Cardiac muscle cell (in vitro differentiated cells and primary cell): ENCODE data around the gene TMEM123. TPM values are rescaled to one million over a fixed set of nuclear protein-coding genes. Genes with fewer than 3 reads are reported as not detected.

Experiments
- DNase-seq, 2 donors: peaks; one replicate each; pipeline versions ENCODE4 v3.0.0 to v3.0.0-alpha.2; 2010 to 2017; ENCODE audit warnings: low read depth in 1 of 2, low spot score in 1 of 2
- H3K27ac ChIP-seq: fragments of 200-600 bp; sonication (generic); 2 replicates; pipeline ENCODE4 v1.5.1; 2016
- H3K27me3 ChIP-seq: fragments of 200-600 bp; sonication (generic); 2 replicates; pipeline ENCODE4 v1.6.0; 2016; ENCODE audit warnings: control low read depth
- H3K36me3 ChIP-seq: fragments of 200-600 bp; sonication (generic); 2 replicates; pipeline ENCODE4 v1.5.1; 2016; ENCODE audit warnings: control low read depth
- H3K4me1 ChIP-seq: fragments of 200-600 bp; sonication (generic); 2 replicates; pipeline ENCODE4 v1.8.1; 2017; ENCODE audit warnings: low read depth, mild to moderate bottlenecking, mixed run types
- H3K4me3 ChIP-seq: fragments of 200-600 bp; sonication (generic); 2 replicates; pipeline ENCODE4 v1.5.1; 2016; ENCODE audit warnings: mild to moderate bottlenecking
- H3K9me3 ChIP-seq: fragments of 200-600 bp; sonication (generic); 2 replicates; pipeline ENCODE4 v1.5.1; 2017; ENCODE audit warnings: low read depth, mild to moderate bottlenecking, control low read depth
- polyA plus RNA-seq: library from polyadenylated mRNA; unstranded; fragments of >200 nt; fragmentation: Nextera tagmentation; extraction: Ambion mirVana; gene quantifications from 2 replicates; pipeline ENCODE4 v1.2.1, GENCODE V29; 2016
- total RNA-seq: library from RNA; depleted of rRNA; stranded (reverse); fragments of >200 nt; gene quantifications from 2 replicates; pipeline ENCODE4 v1.2.3, GENCODE V29; 2016
- TF ChIP-seq, protein P1 (sequence below): IDR thresholded peaks from 2 replicates; pipeline ENCODE4 v1.5.1; 2012; ENCODE audit warnings: low read depth, mild to moderate bottlenecking, low read length

Gene TMEM123
- total and polyA plus RNA-seq, 2 experiments from 2014 or later, result 86.3 to 92.6 TPM

DNA sequence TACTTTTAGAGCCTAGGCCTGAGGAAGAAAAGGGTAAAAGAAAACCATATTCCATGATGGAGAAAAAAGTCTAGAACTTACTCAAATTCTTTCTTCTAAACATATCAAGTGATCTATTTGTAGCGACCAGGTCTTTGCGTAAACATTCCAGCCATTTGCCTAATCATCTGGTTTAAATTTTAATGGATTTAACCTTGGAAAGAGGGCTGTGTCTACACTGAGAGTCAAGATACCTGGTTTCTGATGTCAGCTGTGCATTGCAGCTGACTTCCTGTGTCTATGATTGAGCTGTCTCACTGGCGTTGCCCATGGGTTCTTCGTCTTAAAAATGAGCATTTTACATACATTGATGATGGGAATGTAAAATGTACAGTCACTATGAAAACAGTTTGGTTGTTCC, 10.0 kb upstream of the TMEM123 start:
- no peak for DNase-seq
- TF ChIP-seq, protein P1, sequence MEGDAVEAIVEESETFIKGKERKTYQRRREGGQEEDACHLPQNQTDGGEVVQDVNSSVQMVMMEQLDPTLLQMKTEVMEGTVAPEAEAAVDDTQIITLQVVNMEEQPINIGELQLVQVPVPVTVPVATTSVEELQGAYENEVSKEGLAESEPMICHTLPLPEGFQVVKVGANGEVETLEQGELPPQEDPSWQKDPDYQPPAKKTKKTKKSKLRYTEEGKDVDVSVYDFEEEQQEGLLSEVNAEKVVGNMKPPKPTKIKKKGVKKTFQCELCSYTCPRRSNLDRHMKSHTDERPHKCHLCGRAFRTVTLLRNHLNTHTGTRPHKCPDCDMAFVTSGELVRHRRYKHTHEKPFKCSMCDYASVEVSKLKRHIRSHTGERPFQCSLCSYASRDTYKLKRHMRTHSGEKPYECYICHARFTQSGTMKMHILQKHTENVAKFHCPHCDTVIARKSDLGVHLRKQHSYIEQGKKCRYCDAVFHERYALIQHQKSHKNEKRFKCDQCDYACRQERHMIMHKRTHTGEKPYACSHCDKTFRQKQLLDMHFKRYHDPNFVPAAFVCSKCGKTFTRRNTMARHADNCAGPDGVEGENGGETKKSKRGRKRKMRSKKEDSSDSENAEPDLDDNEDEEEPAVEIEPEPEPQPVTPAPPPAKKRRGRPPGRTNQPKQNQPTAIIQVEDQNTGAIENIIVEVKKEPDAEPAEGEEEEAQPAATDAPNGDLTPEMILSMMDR, result no peak
- Histone ChIP-seq H3K4me1 (no peaks in the 10 kb centered on the region), H3K4me3 (no peak overlapping the region), H3K27ac (no peak overlapping the region), H3K9me3 (no peaks in the 10 kb centered on the region), H3K36me3 (no peaks in the 10 kb centered on the region), H3K27me3 (no peaks in the 10 kb centered on the region)

DNA sequence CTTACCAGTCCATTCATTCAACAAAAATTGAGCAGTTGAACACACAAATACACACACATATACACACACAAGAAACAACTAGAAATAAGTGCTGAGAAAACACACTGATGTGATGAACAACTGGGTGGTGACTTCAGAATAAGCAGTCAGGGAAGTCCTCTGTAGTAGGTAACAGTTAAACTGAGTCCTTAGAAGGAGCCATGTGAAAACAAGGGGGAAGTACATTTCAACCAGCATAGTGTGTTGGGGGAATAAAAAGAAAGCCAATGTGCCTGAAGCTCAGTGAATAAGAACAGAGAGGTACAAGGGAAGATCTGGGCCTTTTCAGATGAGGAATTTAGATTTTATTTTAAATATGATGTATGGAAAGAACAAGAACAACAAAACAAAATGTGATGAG, 6.8 kb upstream of the TMEM123 start:
- Histone ChIP-seq H3K27me3 (no peaks in the 10 kb centered on the region), H3K27ac (no peak overlapping the region), H3K9me3 (no peaks in the 10 kb centered on the region), H3K4me1 (no peaks in the 10 kb centered on the region), H3K36me3 (no peaks in the 10 kb centered on the region), H3K4me3 (no peak overlapping the region)
- TF ChIP-seq, protein P1, result no peak
- no peak for DNase-seq

DNA sequence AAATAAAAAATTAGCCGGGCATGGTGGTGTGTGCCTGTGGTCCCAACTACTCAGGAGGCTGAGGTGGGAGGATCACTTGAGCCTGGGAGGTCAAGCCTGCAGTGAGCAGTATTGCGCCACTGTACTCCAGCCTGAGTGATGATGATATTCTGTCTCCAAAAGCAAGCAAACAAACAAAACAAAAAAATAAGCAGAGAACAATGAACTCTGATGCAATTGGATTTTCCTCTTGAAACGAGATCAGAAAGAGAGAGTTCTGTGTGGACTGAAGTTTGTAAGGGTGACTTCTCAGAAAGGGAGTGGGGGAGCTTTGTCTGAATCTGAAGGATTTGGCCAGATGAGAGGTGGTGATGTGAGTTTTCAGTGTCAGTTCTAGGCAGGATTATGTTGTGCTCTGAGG, 6.0 kb upstream of the TMEM123 start:
- TF ChIP-seq, protein P1, result no peak
- Histone ChIP-seq H3K36me3 (no peaks in the 10 kb centered on the region), H3K4me1 (no peaks in the 10 kb centered on the region), H3K27me3 (no peaks in the 10 kb centered on the region), H3K27ac (no peak overlapping the region), H3K9me3 (no peaks in the 10 kb centered on the region), H3K4me3 (no peak overlapping the region)
- peak in 1 of 2 donors; percentile 60 for DNase-seq

DNA sequence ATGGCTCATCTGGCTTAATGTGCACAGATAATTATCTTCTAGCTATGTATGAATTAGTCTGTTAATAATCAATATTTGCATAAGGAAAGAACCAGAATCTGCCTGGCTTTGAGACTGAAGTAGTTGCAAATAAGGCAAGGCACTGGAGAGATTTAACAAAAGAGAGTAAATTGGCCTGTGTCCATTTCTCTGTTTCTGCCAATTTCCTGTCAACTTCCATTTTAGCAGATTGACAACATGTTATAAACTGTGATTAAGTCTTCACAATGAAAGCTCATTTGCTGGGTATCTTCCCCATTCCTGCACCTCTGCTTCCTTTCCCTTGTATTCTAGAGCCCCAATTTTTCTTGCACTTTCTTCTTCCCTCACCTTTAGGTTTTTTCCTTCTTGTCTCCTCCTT, 5.3 kb upstream of the TMEM123 start:
- Histone ChIP-seq H3K36me3 (no peaks in the 10 kb centered on the region), H3K27me3 (no peaks in the 10 kb centered on the region), H3K4me3 (no peak overlapping the region), H3K9me3 (no peaks in the 10 kb centered on the region), H3K27ac (no peak overlapping the region), H3K4me1 (no peaks in the 10 kb centered on the region)
- no peak for DNase-seq
- TF ChIP-seq, protein P1, result no peak

DNA sequence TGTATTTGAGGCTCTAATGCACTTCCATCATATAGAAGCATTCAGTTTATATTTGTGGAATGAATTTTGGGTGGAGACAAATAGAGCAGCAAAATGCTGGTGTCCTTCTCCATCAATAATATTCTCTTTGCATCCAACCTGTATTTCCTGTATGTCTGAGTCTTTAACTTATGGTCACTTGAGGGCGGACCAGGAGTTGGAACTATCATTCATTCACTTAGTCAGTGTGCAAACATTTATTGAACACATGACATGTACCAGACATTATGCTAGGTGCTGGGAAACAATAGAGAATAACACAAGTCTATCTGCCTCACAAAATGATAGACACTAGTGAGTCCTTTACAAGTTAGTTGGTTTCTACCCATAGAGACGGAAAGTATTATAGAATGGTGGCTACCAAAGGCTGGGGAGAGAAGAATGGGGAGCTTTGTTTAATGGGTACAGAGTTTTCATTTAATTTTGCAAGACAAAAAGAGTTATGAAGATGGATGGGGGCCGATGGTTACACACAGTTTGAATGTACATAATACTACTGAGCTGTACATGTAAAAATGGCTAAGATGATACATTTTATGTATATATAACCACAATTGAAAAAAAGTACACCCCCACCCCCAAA, 4.6 kb upstream of the TMEM123 start:
- no peak overlapping the region for H3K27ac ChIP-seq
- no peaks in the 10 kb centered on the region for H3K27me3 ChIP-seq
- H3K9me3 ChIP-seq, result no peaks in the 10 kb centered on the region
- H3K4me1 ChIP-seq, result no peaks in the 10 kb centered on the region
- no peak overlapping the region for H3K4me3 ChIP-seq
- no peaks in the 10 kb centered on the region for H3K36me3 ChIP-seq
- TF ChIP-seq, protein P1, result no peak
- no peak for DNase-seq
